ENCODE data around the gene FRY.

GRCh38 chr13:32092496-32092895 lies 60.9 kb downstream of the FRY start:
- no peak for TF ChIP-seq POLR2A (IDR thresholded peaks at IDR 0.05)
- TF ChIP-seq, protein P1, sequence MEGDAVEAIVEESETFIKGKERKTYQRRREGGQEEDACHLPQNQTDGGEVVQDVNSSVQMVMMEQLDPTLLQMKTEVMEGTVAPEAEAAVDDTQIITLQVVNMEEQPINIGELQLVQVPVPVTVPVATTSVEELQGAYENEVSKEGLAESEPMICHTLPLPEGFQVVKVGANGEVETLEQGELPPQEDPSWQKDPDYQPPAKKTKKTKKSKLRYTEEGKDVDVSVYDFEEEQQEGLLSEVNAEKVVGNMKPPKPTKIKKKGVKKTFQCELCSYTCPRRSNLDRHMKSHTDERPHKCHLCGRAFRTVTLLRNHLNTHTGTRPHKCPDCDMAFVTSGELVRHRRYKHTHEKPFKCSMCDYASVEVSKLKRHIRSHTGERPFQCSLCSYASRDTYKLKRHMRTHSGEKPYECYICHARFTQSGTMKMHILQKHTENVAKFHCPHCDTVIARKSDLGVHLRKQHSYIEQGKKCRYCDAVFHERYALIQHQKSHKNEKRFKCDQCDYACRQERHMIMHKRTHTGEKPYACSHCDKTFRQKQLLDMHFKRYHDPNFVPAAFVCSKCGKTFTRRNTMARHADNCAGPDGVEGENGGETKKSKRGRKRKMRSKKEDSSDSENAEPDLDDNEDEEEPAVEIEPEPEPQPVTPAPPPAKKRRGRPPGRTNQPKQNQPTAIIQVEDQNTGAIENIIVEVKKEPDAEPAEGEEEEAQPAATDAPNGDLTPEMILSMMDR (IDR thresholded peaks at IDR 0.05) = no peak
